Right cardiac atrium (tissue), 5 donors: ENCODE results near the gene ALPK1. TPM values are rescaled to one million over a fixed set of nuclear protein-coding genes. Genes with fewer than 3 reads are reported as not detected.
"Not testable (repeated sequence)": the region's sequence is repeated elsewhere in the genome, so short reads cannot be mapped to it uniquely, and the experiment has no call there.

Experiments
- ATAC-seq, 2 donors: fragments of 200-7000 bp; cut with Tn5 transposase; one replicate each; pipeline versions ENCODE4 v1.8.0 to v1.9.1; 2020; ENCODE audit warnings: moderate library complexity in 2 of 2, mild to moderate bottlenecking in 1 of 2
- DNase-seq, 3 donors: peaks; one replicate each; pipeline ENCODE4 v3.0.0-alpha.2; 2020
- H3K27ac ChIP-seq: one replicate; pipeline ENCODE4 v1.5.1; 2013; ENCODE audit warnings: mild to moderate bottlenecking, low read length, control low read depth, moderate library complexity
- H3K27me3 ChIP-seq: one replicate; pipeline ENCODE4 v1.6.1; 2013; ENCODE audit not compliant: control insufficient read depth, insufficient read depth
- H3K4me1 ChIP-seq: one replicate; pipeline ENCODE4 v1.6.1; 2013; ENCODE audit warnings: low read length; ENCODE audit not compliant: control insufficient read depth, insufficient read depth
- H3K4me3 ChIP-seq: one replicate; pipeline ENCODE4 v1.5.1; 2013; ENCODE audit warnings: low read length, control low read depth
- H3K9me3 ChIP-seq: one replicate; pipeline ENCODE4 v1.6.1; 2013; ENCODE audit warnings: low read length; ENCODE audit not compliant: control insufficient read depth
- WGBS: extraction: QIAGEN DNeasy Blood & Tissue Kit; methylation state at CpG from one replicate; pipeline ENCODE4 v1.1.7; 2013; 5-methylcytosine and 5-hydroxymethylcytosine counted together
- intact Hi-C, 4 donors: fragments of 100-400 bp; cut with DNase I; formaldehyde crosslinking; loops; one replicate each; pipeline versions ENCODE4 v1.11.0 to v1.14.0; 2022 to 2023
- polyA plus RNA-seq: library from polyadenylated mRNA; stranded (reverse); fragments of 200-250 nt; gene quantifications from one replicate; pipeline ENCODE4 v1.2.3, GENCODE V29; 2013
- total RNA-seq, 4 donors: library from RNA; stranded (reverse); fragmentation: NEBNext Ultra II Directional; extraction: Animal tissue kit (Norgen Biotek cat#: 25700); gene quantifications; one replicate each; pipeline ENCODE4 v1.2.1, GENCODE V29; 2021
- donor health status: healthy with polysubstance abuse.
- donor health status: DM: no; HTN: yes; CAD: no.
- donor health status: DM: no; HTN: no; CAD: no.
- donor health status: DM: no; HTN: yes; CAD: no; lungs with severe emphysema.
- donor health status: DM: yes; HTN: yes; CAD: no.

The ALPK1 gene
- total and polyA plus RNA-seq, 5 donors: 2.6 to 8.9 (median 7.9) TPM

- H3K4me3 ChIP-seq: no peak overlapping the region
- no peak for DNase-seq
- H3K27me3 ChIP-seq: no peaks in the 10 kb centered on the region
- no peak for ATAC-seq
- intact Hi-C loops: no loop called here
- H3K9me3 ChIP-seq: no peaks in the 10 kb centered on the region
- H3K4me1 ChIP-seq: no peaks in the 10 kb centered on the region
- 88% methylated on average over 3 of the region's 3 CpGs for WGBS
- H3K27ac ChIP-seq: no peak overlapping the region
Observed at GRCh38 chr4:112276113-112276512, 21.1 kb upstream of the ALPK1 start.

- Histone ChIP-seq H3K27ac (no peak overlapping the region), H3K27me3 (no peaks in the 10 kb centered on the region), H3K4me3 (no peak overlapping the region), H3K4me1 (no peaks in the 10 kb centered on the region), H3K9me3 (no peaks in the 10 kb centered on the region)
- intact Hi-C loops: no loop called here
- ATAC-seq (no peak), DNase-seq (no peak)
- 95% methylated on average over 3 of the region's 3 CpGs for WGBS
Observed at GRCh38 chr4:112277220-112277619, 19.9 kb upstream of the ALPK1 start.

GRCh38 chr4:112277705-112278448, 19.3 kb upstream of the ALPK1 start:
- Histone ChIP-seq H3K4me3 (no peak overlapping the region), H3K27ac (no peak overlapping the region), H3K4me1 (no peaks in the 10 kb centered on the region), H3K27me3 (no peaks in the 10 kb centered on the region), H3K9me3 (no peaks in the 10 kb centered on the region)
- DNase-seq: no peak
- WGBS: 84% methylated on average over 10 of the region's 10 CpGs
- no peak for ATAC-seq
- intact Hi-C loops: no loop called here

GRCh38 chr4:112279025-112279881, 17.9 kb upstream of the ALPK1 start:
- Histone ChIP-seq H3K27me3 (no peaks in the 10 kb centered on the region), H3K4me3 (no peak overlapping the region), H3K9me3 (no peaks in the 10 kb centered on the region), H3K27ac (no peak overlapping the region), H3K4me1 (no peaks in the 10 kb centered on the region)
- DNase-seq: peak in 1 of 3 donors; percentile 54
- intact Hi-C loops: no loop called here
- 53% methylated on average over 10 of the region's 10 CpGs for WGBS
- peak; percentile 53 to 64 for ATAC-seq

- 77% methylated on average over 7 of the region's 7 CpGs for WGBS
- intact Hi-C loops: no loop called here
Observed at GRCh38 chr4:112279882-112280315, 17.3 kb upstream of the ALPK1 start.

GRCh38 chr4:112280386-112281056, 16.6 kb upstream of the ALPK1 start:
- no peak for ATAC-seq
- no peak overlapping the region for H3K27ac ChIP-seq
- 79% methylated on average over 5 of the region's 5 CpGs for WGBS
- H3K27me3 ChIP-seq: no peaks in the 10 kb centered on the region
- no peaks in the 10 kb centered on the region for H3K4me1 ChIP-seq
- intact Hi-C loops: no loop called here
- DNase-seq: no peak
- no peaks in the 10 kb centered on the region for H3K9me3 ChIP-seq
- H3K4me3 ChIP-seq: no peak overlapping the region

More at GRCh38 chr4:112279882-112280315, 17.3 kb upstream of the ALPK1 start:
- ATAC-seq: peak in 1 of 2 donors; percentile 50
- Histone ChIP-seq H3K27ac (no peak overlapping the region), H3K27me3 (no peaks in the 10 kb centered on the region), H3K4me1 (no peaks in the 10 kb centered on the region), H3K4me3 (no peak overlapping the region), H3K9me3 (no peaks in the 10 kb centered on the region)
- no peak for DNase-seq

- DNase-seq, intact Hi-C loops: not testable (repeated sequence)
- 94% methylated on average over 2 of the region's 2 CpGs for WGBS
Observed at GRCh38 chr4:112281895-112282398, 15.2 kb upstream of the ALPK1 start.

GRCh38 chr4:112282860-112283667, 14.1 kb upstream of the ALPK1 start:
- 72% methylated on average over 4 of the region's 4 CpGs for WGBS
- Histone ChIP-seq H3K27me3 (no peaks in the 10 kb centered on the region), H3K27ac (no peak overlapping the region), H3K9me3 (no peaks in the 10 kb centered on the region), H3K4me3 (no peak overlapping the region), H3K4me1 (no peaks in the 10 kb centered on the region)
- intact Hi-C loops: no loop called here
- ATAC-seq (no peak), DNase-seq (no peak)

More at GRCh38 chr4:112281895-112282398, 15.2 kb upstream of the ALPK1 start:
- H3K9me3 ChIP-seq, H3K27me3 ChIP-seq, H3K4me1 ChIP-seq, H3K27ac ChIP-seq, H3K4me3 ChIP-seq, ATAC-seq: not testable (repeated sequence)

- Histone ChIP-seq H3K4me3 (peak overlapping the region; percentile 84), H3K27ac (no peak overlapping the region), H3K27me3 (no peaks in the 10 kb centered on the region), H3K4me1 (no peaks in the 10 kb centered on the region), H3K9me3 (no peaks in the 10 kb centered on the region)
- no peak for ATAC-seq
- intact Hi-C loops: no loop called here
- 27% methylated on average over 6 of the region's 6 CpGs for WGBS
- no peak for DNase-seq
Observed at GRCh38 chr4:112284166-112284565, 13.0 kb upstream of the ALPK1 start.

GRCh38 chr4:112284662-112285411, 12.3 kb upstream of the ALPK1 start:
- 1% methylated on average over 15 of the region's 15 CpGs for WGBS
- Histone ChIP-seq H3K27me3 (no peaks in the 10 kb centered on the region), H3K4me1 (no peaks in the 10 kb centered on the region), H3K4me3 (peak overlapping the region; percentile 84), H3K9me3 (no peaks in the 10 kb centered on the region), H3K27ac (peak overlapping the region; percentile 19)
- peak; percentile 54 to 58 for ATAC-seq
- DNase-seq: peak in 2 of 3 donors; percentile 61 to 64
- intact Hi-C loops: no loop called here
